HEK293 (cell line): ENCODE results near the gene CLTB.

Source experiments
- CTCF ChIA-PET: fragments of 350-600 bp; formaldehyde crosslinking; extraction: SDS; loops from one replicate; lab custom pipeline; 2021; ENCODE audit warnings: antibody characterized with exemption; lab: Yijun Ruan, JAX
- POLR2A ChIA-PET: fragments of 300-600 bp; formaldehyde crosslinking; extraction: SDS; loops from one replicate; lab custom pipeline; 2020; ENCODE audit warnings: antibody characterized with exemption, inconsistent platforms; lab: Yijun Ruan, JAX
- H3K27ac ChIP-seq: fragments of 200-500 bp; sonication (Bioruptor generic); 2 replicates; pipeline ENCODE4 v1.5.1; 2014; ENCODE audit warnings: low read depth, low read length, control low read depth, inconsistent platforms; ENCODE audit errors: extremely low read depth
- H3K36me3 ChIP-seq, 2 experiments: fragments of 200-500 bp in 1 of 2; sonication (Bioruptor generic) in 1 of 2; 1 replicate in 1 of 2; 2 replicates in 1 of 2; pipeline ENCODE4 v1.5.1; 2014 to 2017; ENCODE audit warnings: inconsistent platforms in 2 of 2, low read length in 2 of 2; ENCODE audit not compliant: control insufficient read depth in 2 of 2, insufficient read depth in 1 of 2
- H3K4me1 ChIP-seq: fragments of 200-500 bp; sonication (Bioruptor generic); 2 replicates; pipeline ENCODE4 v1.5.1; 2014; ENCODE audit warnings: mild to moderate bottlenecking, low read length, inconsistent platforms; ENCODE audit not compliant: control insufficient read depth, insufficient read depth
- H3K4me3 ChIP-seq: 2 replicates; pipeline ENCODE4 v1.5.1; 2011; ENCODE audit warnings: low read depth, mild to moderate bottlenecking, control low read depth, low read length, moderate library complexity
- H3K9me3 ChIP-seq: fragments of 200-500 bp; sonication (Bioruptor generic); 2 replicates; pipeline ENCODE4 v1.5.1; 2014; ENCODE audit warnings: low read depth, low read length, inconsistent platforms; ENCODE audit not compliant: control insufficient read depth, insufficient read depth
- EGR2 ChIP-seq: fragments of 450-650 bp; formaldehyde crosslinking; IDR thresholded peaks from 2 replicates; pipeline ENCODE4 v1.5.1; 2016; ENCODE audit warnings: low read depth, missing biosample characterization, missing genetic modification characterization
- FEZF1 ChIP-seq: fragments of 450-650 bp; formaldehyde crosslinking; IDR thresholded peaks from 2 replicates; pipeline ENCODE4 v1.5.1; 2016; ENCODE audit warnings: missing biosample characterization, missing genetic modification characterization
- KLF8 ChIP-seq: fragments of 450-650 bp; formaldehyde crosslinking; IDR thresholded peaks from 2 replicates; pipeline ENCODE4 v1.5.1; 2016; ENCODE audit warnings: missing biosample characterization, missing genetic modification characterization
- PBX3 ChIP-seq: sonication (generic); formaldehyde crosslinking; IDR thresholded peaks from 2 replicates; pipeline ENCODE4 v1.8.1; 2022; ENCODE audit warnings: mild to moderate bottlenecking, moderate library complexity, missing genetic modification reagents
- SP3 ChIP-seq: fragments of 450-650 bp; formaldehyde crosslinking; IDR thresholded peaks from 2 replicates; pipeline ENCODE4 v1.5.1; 2016; ENCODE audit warnings: missing biosample characterization, missing genetic modification characterization
- YY2 ChIP-seq: fragments of 450-650 bp; formaldehyde crosslinking; IDR thresholded peaks from 2 replicates; pipeline ENCODE4 v1.5.1; 2016; ENCODE audit warnings: missing biosample characterization, missing genetic modification characterization
- ZBTB17 ChIP-seq: fragments of 450-650 bp; formaldehyde crosslinking; IDR thresholded peaks from 2 replicates; pipeline ENCODE4 v1.5.1; 2016; ENCODE audit warnings: missing biosample characterization, missing genetic modification characterization
- ZNF10 ChIP-seq: fragments of 450-650 bp; formaldehyde crosslinking; IDR thresholded peaks from 2 replicates; pipeline ENCODE4 v1.5.1; 2017; ENCODE audit warnings: missing biosample characterization, missing genetic modification characterization
- ZNF114 ChIP-seq: fragments of 450-650 bp; formaldehyde crosslinking; IDR thresholded peaks from 2 replicates; pipeline ENCODE4 v1.5.0; 2017; ENCODE audit warnings: missing biosample characterization, missing genetic modification characterization
- ZNF324 ChIP-seq: fragments of 450-650 bp; formaldehyde crosslinking; IDR thresholded peaks from 2 replicates; pipeline ENCODE4 v1.5.1; 2016; ENCODE audit warnings: missing biosample characterization, missing genetic modification characterization
- ZNF341 ChIP-seq: fragments of 450-650 bp; formaldehyde crosslinking; IDR thresholded peaks from 2 replicates; pipeline ENCODE4; 2016; ENCODE audit warnings: low read depth, missing biosample characterization, missing genetic modification characterization
- ZNF510 ChIP-seq: fragments of 450-650 bp; formaldehyde crosslinking; IDR thresholded peaks from 2 replicates; pipeline ENCODE4 v1.5.1; 2018; ENCODE audit warnings: mild to moderate bottlenecking, missing genetic modification characterization, missing biosample characterization; ENCODE audit not compliant: insufficient replicate concordance
- ZNF513 ChIP-seq: fragments of 450-650 bp; IDR thresholded peaks from 2 replicates; pipeline ENCODE4 v1.5.1; 2018; ENCODE audit warnings: missing biosample characterization, missing genetic modification characterization
- ZNF518A ChIP-seq: fragments of 450-650 bp; formaldehyde crosslinking; conservative IDR thresholded peaks from 2 replicates; pipeline ENCODE4 v1.5.1; 2016; ENCODE audit warnings: low read depth, missing biosample characterization, missing genetic modification characterization
- ZNF558 ChIP-seq: fragments of 450-650 bp; formaldehyde crosslinking; IDR thresholded peaks from 2 replicates; pipeline ENCODE4 v1.5.1; 2016; ENCODE audit warnings: missing biosample characterization, missing genetic modification characterization
- ZNF610 ChIP-seq: fragments of 450-650 bp; formaldehyde crosslinking; IDR thresholded peaks from 2 replicates; pipeline ENCODE4 v1.5.1; 2016; ENCODE audit warnings: missing biosample characterization, missing genetic modification characterization, borderline replicate concordance
- ZNF629 ChIP-seq: fragments of 450-650 bp; formaldehyde crosslinking; IDR thresholded peaks from 2 replicates; pipeline ENCODE4 v1.5.1; 2017; ENCODE audit warnings: missing biosample characterization, missing genetic modification characterization
- ZNF639 ChIP-seq: fragments of 450-650 bp; formaldehyde crosslinking; IDR thresholded peaks from 2 replicates; pipeline ENCODE4 v1.5.1; 2016; ENCODE audit warnings: missing biosample characterization, missing genetic modification characterization
- ZNF785 ChIP-seq: fragments of 450-650 bp; formaldehyde crosslinking; IDR thresholded peaks from 2 replicates; pipeline ENCODE4 v1.5.1; 2016; ENCODE audit warnings: missing biosample characterization, missing genetic modification characterization
- TF ChIP-seq, protein P1 (sequence below): fragments of 450-650 bp; formaldehyde crosslinking; IDR thresholded peaks from 2 replicates; pipeline ENCODE4 v1.5.1; 2016; ENCODE audit warnings: missing biosample characterization, missing genetic modification characterization

Gene CLTB

GRCh38 chr5:176450077-176450476, 33.7 kb upstream of the CLTB start (continued):
- TF ChIP-seq, protein P1, sequence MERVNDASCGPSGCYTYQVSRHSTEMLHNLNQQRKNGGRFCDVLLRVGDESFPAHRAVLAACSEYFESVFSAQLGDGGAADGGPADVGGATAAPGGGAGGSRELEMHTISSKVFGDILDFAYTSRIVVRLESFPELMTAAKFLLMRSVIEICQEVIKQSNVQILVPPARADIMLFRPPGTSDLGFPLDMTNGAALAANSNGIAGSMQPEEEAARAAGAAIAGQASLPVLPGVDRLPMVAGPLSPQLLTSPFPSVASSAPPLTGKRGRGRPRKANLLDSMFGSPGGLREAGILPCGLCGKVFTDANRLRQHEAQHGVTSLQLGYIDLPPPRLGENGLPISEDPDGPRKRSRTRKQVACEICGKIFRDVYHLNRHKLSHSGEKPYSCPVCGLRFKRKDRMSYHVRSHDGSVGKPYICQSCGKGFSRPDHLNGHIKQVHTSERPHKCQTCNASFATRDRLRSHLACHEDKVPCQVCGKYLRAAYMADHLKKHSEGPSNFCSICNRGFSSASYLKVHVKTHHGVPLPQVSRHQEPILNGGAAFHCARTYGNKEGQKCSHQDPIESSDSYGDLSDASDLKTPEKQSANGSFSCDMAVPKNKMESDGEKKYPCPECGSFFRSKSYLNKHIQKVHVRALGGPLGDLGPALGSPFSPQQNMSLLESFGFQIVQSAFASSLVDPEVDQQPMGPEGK (tag by site-specific recombination), result no peak
- TF ChIP-seq ZNF10 (tag by site-specific recombination) (no peak), KLF8 (tag by site-specific recombination) (no peak), ZNF513 (tag by site-specific recombination) (no peak), FEZF1 (tag by site-specific recombination) (no peak), ZNF518A (tag by site-specific recombination) (no peak)

DNA sequence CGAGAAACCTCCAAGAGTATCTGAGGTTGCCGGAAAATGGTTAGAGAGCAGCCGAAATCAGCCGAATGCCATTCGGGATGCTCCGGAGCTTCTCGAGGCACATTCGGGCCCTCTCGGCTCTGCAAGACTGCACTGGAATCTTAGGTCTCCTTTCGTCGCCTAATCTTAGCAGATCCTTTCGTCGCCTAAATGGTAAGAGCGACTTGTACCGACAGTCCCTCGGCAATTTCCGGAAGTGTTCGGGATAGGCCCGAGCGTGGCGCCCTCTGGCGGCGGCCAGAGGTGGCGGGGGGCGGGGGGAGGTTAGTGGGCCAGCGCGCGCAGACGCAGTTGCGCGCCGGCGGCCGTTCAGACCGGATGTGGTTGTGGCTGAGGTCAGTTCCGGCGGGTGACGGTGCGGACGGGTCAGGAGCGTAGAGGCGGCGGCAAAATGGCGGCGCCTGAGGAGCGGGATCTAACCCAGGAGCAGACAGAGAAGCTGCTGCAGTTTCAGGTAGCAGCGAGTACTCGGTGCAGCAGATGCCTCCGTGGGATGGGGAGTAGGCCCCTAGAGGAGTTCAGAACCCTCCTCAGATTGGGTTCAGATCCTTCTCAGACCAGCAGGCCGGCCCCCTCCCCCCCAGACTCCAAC, 31.8 kb upstream of the CLTB start, which contains the start of gene FAF2:
Gene FAF2 (plus strand): TSS at position 408 of the 631 bp plus-strand sequence. CDS start 23 bp downstream, at position 431.
- no peaks in the 10 kb centered on the region; the same call in 1 of the 2 replicates for H3K4me1 ChIP-seq
- H3K27ac ChIP-seq, result peak within 1 kb of the TSS; percentile 86
- ChIA-PET CTCF (interaction anchor here (0.5 to 4.6 kb wide), 24 partner anchors 9 to 721 kb away, joined by 3 to 43 read pairs (median 3); partner anchors contain the start of gene CLTB), POLR2A (interaction anchor here (0.7 to 1.9 kb wide), 13 partner anchors 9 to 95 kb away, joined by 3 to 19 read pairs (median 4); partner anchors contain the start of genes CLTB, KIAA1191 and RNF44)
- no peaks in the 10 kb centered on the region for H3K9me3 ChIP-seq
- peak within 1 kb of the TSS; percentile 92 for H3K4me3 ChIP-seq
- peaks cover 0 to 11% of the 10 kb centered on the region in 2 experiments; a peak in 2 of 3 replicates for H3K36me3 ChIP-seq
- TF ChIP-seq YY2 (tag by site-specific recombination), result peak; percentile 94
- peak; percentile 91 for TF ChIP-seq ZNF629 (tag by site-specific recombination)
- no peak for TF ChIP-seq ZNF785 (tag by site-specific recombination)
- TF ChIP-seq ZNF341 (tag by site-specific recombination), result peak; percentile 57
- peak; percentile 47 for TF ChIP-seq SP3 (tag by site-specific recombination)
- no peak for TF ChIP-seq PBX3 (CRISPR knock-in tag)
- TF ChIP-seq ZNF558 (tag by site-specific recombination), result no peak
- TF ChIP-seq ZNF510 (tag by site-specific recombination), result no peak
- 0 out of 2 replicates have a peak, but pooled peaks have one; percentile 24 for TF ChIP-seq ZNF324 (tag by site-specific recombination)
- no peak for TF ChIP-seq ZNF114 (tag by site-specific recombination)
- TF ChIP-seq, protein P1 (tag by site-specific recombination), result peak; percentile 81
- no peak; the same call in 1 of the 2 replicates for TF ChIP-seq ZNF639 (tag by site-specific recombination)
- TF ChIP-seq ZBTB17, result peak; percentile 50
- no peak for TF ChIP-seq EGR2 (tag by site-specific recombination)
- peak; percentile 31; the same call in 1 of the 2 replicates for TF ChIP-seq ZNF610 (tag by site-specific recombination)
